Left forelimb (tissue), 1 donor: ENCODE measurements around the gene DNASE1L2.

Source experiments
- DNase-seq: peaks from one replicate; pipeline ENCODE4 v3.0.0-alpha.2; 2018; ENCODE audit warnings: low spot score

The DNASE1L2 gene

GRCh38 chr16:2226245-2226793 is 9.9 kb upstream of the DNASE1L2 start:
- no peak for DNase-seq

DNA sequence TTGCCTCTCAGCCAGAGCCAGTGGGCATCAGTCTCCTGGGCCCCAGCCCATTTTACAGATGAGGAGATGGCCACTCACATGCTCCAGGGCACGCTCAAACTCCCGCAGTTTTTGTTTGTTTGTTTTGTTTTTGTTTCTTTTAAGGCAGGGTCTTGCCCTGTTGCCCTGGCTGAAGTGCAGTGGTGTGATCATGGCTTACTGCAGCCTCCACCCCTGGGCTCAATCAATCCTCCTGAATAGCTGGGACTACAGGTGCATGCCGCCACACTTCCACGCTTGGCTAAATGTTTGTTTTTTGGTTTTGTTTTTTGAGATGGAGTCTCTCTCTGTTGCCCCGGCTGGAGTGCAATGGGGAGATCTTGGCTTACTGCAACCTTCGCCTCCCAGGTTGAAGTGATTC is 9.3 kb upstream of the DNASE1L2 start:
- DNase-seq = no peak

DNA sequence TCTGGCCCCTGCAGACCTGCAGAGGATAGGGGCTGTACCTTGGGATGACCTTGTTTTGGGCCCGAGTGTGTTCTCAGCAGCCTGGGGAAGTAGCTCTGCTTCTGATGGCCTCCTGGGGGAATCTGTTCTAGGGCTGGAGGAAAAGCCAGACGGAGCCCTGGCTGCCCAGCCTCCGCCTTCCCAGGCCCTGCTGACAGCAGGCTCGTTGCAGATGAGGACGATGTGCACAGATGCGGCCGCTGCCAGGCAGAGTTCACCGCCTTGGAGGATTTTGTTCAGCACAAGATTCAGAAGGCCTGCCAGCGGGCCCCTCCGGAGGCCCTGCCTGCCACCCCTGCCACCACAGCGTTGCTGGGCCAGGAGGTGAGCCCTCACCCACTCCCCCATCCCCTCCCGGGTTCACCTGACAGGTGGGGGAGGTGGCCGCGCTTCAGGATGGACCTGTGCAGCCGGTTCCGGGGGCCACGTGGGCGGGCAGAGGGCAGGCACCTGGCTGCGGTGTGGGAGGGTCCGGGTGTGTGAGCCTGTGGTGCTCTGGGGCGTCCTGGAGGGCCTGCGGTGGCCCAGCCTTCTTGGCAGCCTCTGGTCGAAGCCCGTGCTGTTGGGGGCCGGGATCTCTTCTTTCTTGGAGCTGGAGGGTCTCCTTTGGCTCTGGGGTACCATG is 8.0 kb upstream of the DNASE1L2 start:
- DNase-seq = no peak

- no peak for DNase-seq
Observed at GRCh38 chr16:2229091-2229490, 7.2 kb upstream of the DNASE1L2 start.

- DNase-seq = no peak
Observed at GRCh38 chr16:2229632-2230250, 6.5 kb upstream of the DNASE1L2 start.

DNA sequence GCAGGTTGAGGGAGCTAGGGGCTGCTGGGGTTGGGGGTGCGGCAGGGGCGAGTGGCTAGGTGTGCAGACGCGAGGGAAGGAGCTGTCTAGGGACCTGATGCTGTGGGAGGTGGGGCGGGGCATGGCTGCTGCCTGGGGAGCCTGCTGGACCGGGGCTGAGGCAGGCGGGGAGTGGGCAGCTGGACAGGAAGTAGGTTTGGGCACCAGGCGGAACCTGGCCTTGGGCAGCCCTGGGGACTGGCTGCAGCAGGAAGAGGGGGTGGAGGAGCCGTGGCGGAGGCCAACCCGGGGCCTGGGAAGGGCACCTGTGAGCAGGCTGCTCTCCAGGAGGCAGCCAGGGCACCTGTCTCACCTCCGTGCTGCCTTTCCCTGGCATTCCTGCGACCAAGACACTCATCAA is 5.9 kb upstream of the DNASE1L2 start:
- no peak for DNase-seq

GRCh38 chr16:2231016-2231931 is 5.0 kb upstream of the DNASE1L2 start:
- DNase-seq = no peak

DNA sequence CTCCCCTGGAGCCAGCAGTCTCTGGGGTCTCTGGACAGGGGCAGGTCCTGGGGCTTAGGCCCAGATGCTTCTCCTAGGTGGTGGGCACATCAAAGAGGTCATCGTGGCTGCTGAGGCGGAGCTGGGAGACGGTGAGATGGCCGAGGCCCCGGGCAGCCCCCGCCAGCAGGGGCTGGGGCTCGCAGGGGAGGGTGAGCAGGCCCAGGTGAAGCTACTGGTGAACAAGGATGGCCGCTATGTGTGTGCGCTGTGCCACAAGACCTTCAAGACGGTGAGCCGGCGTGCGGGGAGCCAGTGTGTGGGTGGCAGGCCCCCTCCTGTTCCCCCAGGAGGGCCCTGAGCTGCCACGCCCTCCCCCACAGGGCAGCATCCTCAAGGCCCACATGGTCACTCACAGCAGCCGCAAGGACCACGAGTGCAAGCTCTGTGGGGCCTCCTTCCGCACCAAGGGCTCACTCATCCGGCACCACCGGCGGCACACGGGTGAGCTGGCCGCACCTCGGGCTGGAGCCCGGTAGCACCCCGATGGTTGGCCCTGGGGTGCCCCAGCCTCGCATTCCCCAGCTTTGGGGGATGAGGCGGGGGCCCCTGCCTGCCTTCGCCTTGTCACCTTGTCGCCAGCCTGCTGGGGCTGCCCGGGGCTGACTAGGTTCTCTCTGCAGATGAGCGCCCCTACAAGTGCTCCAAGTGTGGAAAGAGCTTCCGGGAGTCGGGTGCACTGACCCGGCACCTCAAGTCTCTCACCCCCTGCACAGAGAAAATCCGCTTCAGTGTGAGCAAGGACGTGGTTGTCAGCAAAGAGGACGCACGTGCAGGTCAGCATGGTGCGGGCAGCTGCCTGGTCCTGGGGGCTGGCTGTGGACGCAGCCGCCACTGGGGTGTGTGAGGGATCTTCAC is 3.9 kb upstream of the DNASE1L2 start:
- no peak for DNase-seq

GRCh38 chr16:2233046-2233775 is 3.0 kb upstream of the DNASE1L2 start:
- DNase-seq = no peak

- no peak for DNase-seq
Observed at GRCh38 chr16:2233872-2234812, 2.1 kb upstream of the DNASE1L2 start.

GRCh38 chr16:2234813-2235170 is 1.5 kb upstream of the DNASE1L2 start:
- no peak for DNase-seq

DNA sequence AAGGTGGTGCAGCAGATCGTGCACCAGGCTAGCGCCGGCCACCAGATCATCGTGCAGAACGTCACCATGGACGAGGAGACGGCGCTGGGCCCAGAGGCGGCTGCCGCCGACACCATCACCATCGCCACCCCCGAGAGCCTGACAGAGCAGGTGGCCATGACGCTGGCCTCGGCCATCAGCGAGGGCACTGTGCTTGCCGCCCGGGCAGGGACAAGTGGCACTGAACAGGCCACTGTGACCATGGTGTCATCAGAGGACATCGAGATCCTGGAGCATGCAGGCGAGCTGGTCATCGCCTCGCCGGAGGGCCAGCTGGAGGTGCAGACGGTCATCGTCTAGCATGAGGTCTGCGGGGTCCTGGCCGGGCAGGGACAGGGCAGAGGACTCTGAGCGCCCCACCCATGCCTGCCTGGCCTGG is 1.0 kb upstream of the DNASE1L2 start:
- no peak for DNase-seq

- DNase-seq = no peak
Observed at GRCh38 chr16:2235695-2236336, 428 bp upstream of the DNASE1L2 start.

- no peak for DNase-seq
Observed at GRCh38 chr16:2237102-2237482, 848 bp downstream of the DNASE1L2 start.

DNA sequence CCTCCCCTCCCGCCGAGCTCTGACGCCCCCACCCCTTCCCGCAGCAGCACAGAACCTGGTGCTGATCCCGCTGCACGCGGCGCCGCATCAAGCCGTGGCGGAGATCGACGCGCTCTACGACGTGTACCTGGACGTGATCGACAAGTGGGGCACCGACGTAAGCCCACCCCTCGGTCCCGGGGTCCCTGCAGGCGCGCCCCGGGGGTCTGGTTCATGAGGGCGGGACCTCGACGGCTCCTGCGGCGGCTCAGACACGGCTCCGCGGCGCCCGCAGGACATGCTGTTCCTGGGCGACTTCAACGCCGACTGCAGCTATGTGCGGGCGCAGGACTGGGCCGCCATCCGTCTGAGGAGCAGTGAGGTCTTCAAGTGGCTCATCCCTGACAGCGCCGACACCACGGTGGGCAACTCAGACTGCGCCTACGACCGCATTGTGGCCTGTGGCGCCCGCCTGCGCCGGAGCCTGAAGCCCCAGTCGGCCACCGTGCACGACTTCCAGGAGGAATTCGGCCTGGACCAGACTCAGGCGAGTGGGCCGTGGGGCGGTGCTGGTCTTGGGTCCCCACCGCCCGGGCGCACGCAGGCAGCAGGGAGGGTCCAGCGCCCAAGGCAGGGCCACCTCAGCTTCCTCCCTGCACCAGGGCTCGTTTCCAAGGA is 1.4 kb downstream of the DNASE1L2 start:
- DNase-seq = no peak

DNA sequence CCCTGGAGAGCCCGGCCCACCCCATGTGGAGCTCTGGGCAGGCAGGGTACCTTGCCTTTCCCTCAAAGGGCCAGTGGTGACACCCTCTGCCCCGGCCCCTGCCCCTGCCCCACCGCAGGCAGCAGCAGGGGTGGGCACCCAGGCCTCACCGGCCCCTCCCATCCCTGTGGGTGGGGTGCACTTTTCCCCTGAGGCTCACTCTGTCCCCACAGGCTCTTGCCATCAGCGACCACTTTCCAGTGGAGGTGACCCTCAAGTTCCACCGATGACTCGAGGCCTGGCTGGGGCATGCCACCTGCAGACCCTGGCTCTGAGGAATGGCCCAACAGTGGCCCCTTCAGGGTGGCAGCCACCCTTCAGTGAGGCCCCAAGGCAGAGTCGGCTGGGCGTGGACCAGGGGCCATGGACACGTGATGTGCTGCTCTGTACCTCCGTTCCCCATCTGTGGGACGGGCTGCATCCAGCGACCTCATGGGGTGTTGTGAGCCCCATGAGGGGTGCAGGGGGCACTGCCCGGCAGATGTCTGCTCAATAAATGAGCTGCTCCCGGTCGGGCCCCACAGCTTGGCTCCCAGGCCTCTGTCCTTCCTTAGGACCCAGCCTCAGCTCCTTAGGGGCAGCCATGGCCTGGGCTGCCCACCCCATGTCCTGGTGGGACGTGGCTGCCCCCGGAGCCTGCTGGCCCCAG is 2.0 kb downstream of the DNASE1L2 start:
- no peak for DNase-seq

- no peak for DNase-seq
Observed at GRCh38 chr16:2238838-2239675, 2.8 kb downstream of the DNASE1L2 start.
